Chondrocyte (in vitro differentiated cells): ENCODE measurements around the gene TNRC6B. TPM values are rescaled to one million over a fixed set of nuclear protein-coding genes. Genes with fewer than 3 reads are reported as not detected.
A peak's percentile ranks its signal among the peaks of the same experiment; 100 is the strongest.
"Not testable (repeated sequence)": the region's sequence is repeated elsewhere in the genome, so short reads cannot be mapped to it uniquely, and the experiment has no call there.

ENCODE experiments used
- DNase-seq: peaks from one replicate; pipeline ENCODE4 v3.0.0; 2021; ENCODE audit warnings: mixed read lengths, low spot score
- H3K27ac Mint-ChIP-seq: one replicate; pipeline ENCODE4 v1.8.0; 2021; ENCODE audit warnings: mild to moderate bottlenecking, moderate library complexity, mixed read lengths; ENCODE audit not compliant: unreplicated experiment
- H3K27me3 Mint-ChIP-seq: 2 replicates; pipeline ENCODE4 v1.8.0; 2021; ENCODE audit warnings: low read depth, mixed read lengths
- H3K36me3 Mint-ChIP-seq: 2 replicates; pipeline ENCODE4 v1.8.0; 2021; ENCODE audit warnings: low read depth, mixed read lengths
- H3K4me1 Mint-ChIP-seq: 2 replicates; pipeline ENCODE4 v1.8.0; 2021; ENCODE audit warnings: low read depth, mild to moderate bottlenecking, mixed read lengths
- H3K4me3 Mint-ChIP-seq: one replicate; pipeline ENCODE4 v1.8.0; 2021; ENCODE audit warnings: mild to moderate bottlenecking, moderate library complexity, mixed read lengths; ENCODE audit not compliant: unreplicated experiment
- H3K9me3 Mint-ChIP-seq: 2 replicates; pipeline ENCODE4 v1.8.0; 2021; ENCODE audit warnings: low read depth, mixed read lengths
- total RNA-seq: library from RNA; stranded (reverse); gene quantifications from 3 replicates; pipeline ENCODE4 v1.2.1, GENCODE V29; 2021
- TF ChIP-seq, protein P1 (sequence below): fragments of 200-600 bp; sonication (generic); IDR thresholded peaks from 2 replicates; pipeline ENCODE4 v1.5.0; 2021; ENCODE audit warnings: antibody characterized with exemption, mild to moderate bottlenecking, moderate library complexity

TNRC6B gene
- total RNA-seq, 1 donor from 2014 or later, result 30.9 TPM

DNA sequence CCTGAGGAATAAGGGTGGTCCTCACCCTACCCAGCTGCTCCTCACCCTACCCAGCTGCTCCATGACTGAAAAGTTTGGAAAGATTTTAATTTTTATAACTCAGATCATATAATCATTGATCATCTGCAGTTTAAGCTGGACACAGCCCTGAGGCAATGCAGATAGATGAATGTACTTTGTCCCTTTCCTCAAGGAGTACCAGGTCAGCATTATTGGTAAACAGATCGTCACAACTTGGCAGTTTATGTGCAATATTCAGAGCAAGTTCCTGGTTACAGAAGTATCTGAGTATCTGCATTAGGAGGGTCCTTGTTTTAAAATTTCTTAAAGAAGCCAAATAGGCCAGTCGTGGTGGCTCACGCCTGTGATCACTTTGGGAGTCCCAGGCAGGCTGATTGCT lies 3.6 kb downstream of the TNRC6B start:
- no peaks in the 10 kb centered on the region for H3K9me3 Mint-ChIP-seq
- H3K27ac Mint-ChIP-seq, result no peak overlapping the region
- DNase-seq, result no peak
- H3K4me1 Mint-ChIP-seq, result peaks cover 78% of the 10 kb centered on the region
- H3K4me3 Mint-ChIP-seq, result no peak overlapping the region
- H3K27me3 Mint-ChIP-seq, result no peaks in the 10 kb centered on the region
- TF ChIP-seq, protein P1, sequence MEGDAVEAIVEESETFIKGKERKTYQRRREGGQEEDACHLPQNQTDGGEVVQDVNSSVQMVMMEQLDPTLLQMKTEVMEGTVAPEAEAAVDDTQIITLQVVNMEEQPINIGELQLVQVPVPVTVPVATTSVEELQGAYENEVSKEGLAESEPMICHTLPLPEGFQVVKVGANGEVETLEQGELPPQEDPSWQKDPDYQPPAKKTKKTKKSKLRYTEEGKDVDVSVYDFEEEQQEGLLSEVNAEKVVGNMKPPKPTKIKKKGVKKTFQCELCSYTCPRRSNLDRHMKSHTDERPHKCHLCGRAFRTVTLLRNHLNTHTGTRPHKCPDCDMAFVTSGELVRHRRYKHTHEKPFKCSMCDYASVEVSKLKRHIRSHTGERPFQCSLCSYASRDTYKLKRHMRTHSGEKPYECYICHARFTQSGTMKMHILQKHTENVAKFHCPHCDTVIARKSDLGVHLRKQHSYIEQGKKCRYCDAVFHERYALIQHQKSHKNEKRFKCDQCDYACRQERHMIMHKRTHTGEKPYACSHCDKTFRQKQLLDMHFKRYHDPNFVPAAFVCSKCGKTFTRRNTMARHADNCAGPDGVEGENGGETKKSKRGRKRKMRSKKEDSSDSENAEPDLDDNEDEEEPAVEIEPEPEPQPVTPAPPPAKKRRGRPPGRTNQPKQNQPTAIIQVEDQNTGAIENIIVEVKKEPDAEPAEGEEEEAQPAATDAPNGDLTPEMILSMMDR, result no peak
- no peaks in the 10 kb centered on the region for H3K36me3 Mint-ChIP-seq

DNA sequence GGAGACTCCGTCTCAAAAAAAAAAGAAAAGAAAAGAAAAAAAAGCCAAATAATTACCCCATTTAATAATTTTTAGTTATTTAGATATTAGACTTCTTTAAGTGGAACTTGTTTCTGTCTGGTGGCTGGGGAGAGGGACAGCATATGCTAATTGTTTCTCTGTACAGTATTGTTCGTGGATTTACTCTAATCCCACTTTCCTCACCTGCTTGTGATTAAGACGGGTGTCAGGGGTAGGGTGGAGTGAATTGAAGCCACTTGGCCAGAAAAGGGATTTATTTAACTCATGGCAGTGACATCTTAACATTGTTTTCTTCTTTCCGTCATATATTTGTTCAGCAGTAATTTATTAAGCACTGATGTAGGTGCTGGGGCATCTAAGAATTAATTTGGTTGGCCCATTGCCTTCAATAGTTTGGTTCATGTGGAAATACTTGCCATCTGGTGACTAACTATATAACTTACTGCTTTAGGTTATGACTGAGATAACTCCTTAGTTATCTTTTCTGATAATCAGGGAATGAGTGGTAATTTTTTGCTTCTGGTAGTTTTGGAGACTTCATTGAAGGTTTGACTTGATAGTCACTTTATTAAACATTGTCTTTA lies 4.6 kb downstream of the TNRC6B start:
- Mint-ChIP-seq H3K27ac (peak overlapping the region; percentile 95), H3K36me3 (no peaks in the 10 kb centered on the region), H3K27me3 (no peaks in the 10 kb centered on the region), H3K9me3 (no peaks in the 10 kb centered on the region), H3K4me1 (peaks cover 68% of the 10 kb centered on the region), H3K4me3 (no peak overlapping the region)
- TF ChIP-seq, protein P1, result no peak
- no peak for DNase-seq

DNA sequence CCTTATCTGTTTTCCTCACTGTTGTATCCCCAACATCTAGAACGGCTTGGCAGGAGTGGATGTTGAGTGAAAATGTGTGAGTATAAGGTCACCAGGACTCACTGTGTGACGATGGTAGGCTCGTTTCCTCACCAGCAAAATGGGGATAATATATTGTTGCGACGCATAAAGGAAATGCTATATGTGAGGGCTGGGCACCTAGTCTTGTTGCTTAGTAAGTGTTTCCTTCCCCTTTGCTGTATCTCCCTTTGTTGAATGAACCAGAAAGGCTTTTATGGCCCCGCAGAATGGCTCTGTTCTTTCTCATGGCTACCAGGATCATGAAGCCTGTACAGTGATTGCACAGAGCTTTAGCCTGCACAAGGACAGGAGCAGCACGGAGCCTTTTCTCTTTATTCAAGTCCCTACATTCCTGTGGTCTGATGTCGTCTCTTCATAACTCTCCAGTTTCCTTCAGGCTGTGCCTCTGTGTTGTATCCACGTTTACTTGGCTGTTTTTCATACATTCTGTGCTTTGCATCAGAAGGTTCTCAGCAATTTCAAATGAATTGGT lies 5.4 kb downstream of the TNRC6B start:
- H3K9me3 Mint-ChIP-seq, result no peaks in the 10 kb centered on the region
- no peak for DNase-seq
- peak overlapping the region; percentile 95 for H3K27ac Mint-ChIP-seq
- peak overlapping the region; percentile 47 for H3K4me3 Mint-ChIP-seq
- H3K27me3 Mint-ChIP-seq, result no peaks in the 10 kb centered on the region
- TF ChIP-seq, protein P1, result no peak
- peaks cover 69% of the 10 kb centered on the region for H3K4me1 Mint-ChIP-seq
- H3K36me3 Mint-ChIP-seq, result no peaks in the 10 kb centered on the region

DNA sequence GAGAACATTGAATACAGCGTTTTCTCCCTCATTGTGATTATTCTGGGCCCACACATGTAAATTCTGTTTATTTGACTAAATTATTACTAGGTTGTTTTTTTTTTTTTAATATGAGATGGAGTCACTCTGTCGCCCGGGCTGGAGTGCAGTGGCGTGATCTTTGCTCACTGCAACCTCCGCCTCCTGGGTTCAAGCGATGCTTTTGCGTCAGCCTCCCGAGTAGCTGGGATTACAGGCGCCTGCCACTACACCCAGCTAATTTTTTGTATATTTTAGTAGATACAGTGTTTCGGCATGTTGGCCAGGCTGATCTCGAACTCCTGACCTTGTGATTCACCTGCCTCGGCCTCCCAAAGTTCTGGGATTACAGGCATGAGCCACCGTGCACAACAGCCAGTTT lies 5.9 kb downstream of the TNRC6B start:
- H3K9me3 Mint-ChIP-seq, result not testable (repeated sequence)
- Mint-ChIP-seq H3K4me3 (peak overlapping the region; percentile 15), H3K4me1 (peaks cover 74% of the 10 kb centered on the region)

DNA sequence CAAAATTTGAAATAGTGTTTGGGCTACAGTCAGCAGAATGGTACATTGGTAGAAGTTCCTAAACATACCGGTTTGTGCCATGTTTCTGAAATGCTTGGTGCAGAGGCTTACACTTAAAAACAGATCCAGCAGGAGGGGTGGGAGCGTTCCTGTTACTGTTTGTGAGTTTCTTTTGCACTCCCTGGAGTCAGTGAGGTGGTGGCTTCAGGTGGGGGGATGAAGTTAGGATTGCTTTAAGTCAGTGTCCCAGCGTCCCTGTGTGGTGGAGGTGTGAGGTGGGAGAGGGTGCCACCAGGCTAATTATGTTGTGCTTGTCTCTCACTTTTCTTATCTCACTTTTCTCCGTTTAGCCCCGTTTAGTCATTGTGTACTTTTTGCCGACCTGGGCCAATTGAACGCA lies 9.7 kb downstream of the TNRC6B start:
- Mint-ChIP-seq H3K4me3 (no peak overlapping the region), H3K4me1 (peaks cover 51% of the 10 kb centered on the region), H3K27ac (no peak overlapping the region), H3K9me3 (no peaks in the 10 kb centered on the region), H3K36me3 (no peaks in the 10 kb centered on the region), H3K27me3 (no peaks in the 10 kb centered on the region)
- no peak for DNase-seq
- TF ChIP-seq, protein P1, result no peak

More for the DNA sequence above, 5.9 kb downstream of the TNRC6B start:
- peak overlapping the region; percentile 95 for H3K27ac Mint-ChIP-seq
- not testable (repeated sequence) for H3K36me3 Mint-ChIP-seq, H3K27me3 Mint-ChIP-seq, DNase-seq

DNA sequence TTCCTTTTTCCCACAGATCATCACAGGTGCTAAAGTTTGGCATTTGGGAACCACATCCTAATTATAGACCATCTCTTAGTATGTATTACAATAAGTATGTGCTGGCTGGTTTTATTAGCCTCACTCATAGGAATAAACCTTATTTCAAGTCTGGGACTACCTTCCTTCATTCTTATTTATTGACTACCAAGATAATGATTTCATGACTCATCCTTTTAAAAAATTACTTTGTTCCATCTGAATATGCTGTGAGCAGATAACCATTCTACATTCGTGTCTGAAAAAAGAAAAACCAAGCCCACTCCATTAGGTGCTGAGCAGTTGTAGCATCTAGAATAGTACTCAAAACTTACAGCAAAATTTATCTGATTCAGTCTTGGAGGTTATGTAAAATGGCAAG lies 12.3 kb downstream of the TNRC6B start:
- H3K9me3 Mint-ChIP-seq, result no peaks in the 10 kb centered on the region
- H3K27ac Mint-ChIP-seq, result no peak overlapping the region
- DNase-seq, result no peak
- H3K27me3 Mint-ChIP-seq, result no peaks in the 10 kb centered on the region
- TF ChIP-seq, protein P1, result no peak
- H3K4me1 Mint-ChIP-seq, result peaks cover 47% of the 10 kb centered on the region
- no peak overlapping the region for H3K4me3 Mint-ChIP-seq
- no peaks in the 10 kb centered on the region for H3K36me3 Mint-ChIP-seq
